AG04450 (cell line): ENCODE data around the gene BBS9. TPM values are rescaled to one million over a fixed set of nuclear protein-coding genes. Genes with fewer than 3 reads are reported as not detected.
A peak's percentile ranks its signal among the peaks of the same experiment; 100 is the strongest.
"Not testable (repeated sequence)": the region's sequence is repeated elsewhere in the genome, so short reads cannot be mapped to it uniquely, and the experiment has no call there.

Experiments used
- CTCF ChIA-PET: fragments of 300-600, 350-600 bp; formaldehyde crosslinking; extraction: SDS; loops from one replicate; lab custom pipeline; 2022; ENCODE audit warnings: antibody characterized with exemption, inconsistent platforms; lab: Charles Lee
- POLR2A ChIA-PET: fragments of 350-600 bp; formaldehyde crosslinking; extraction: SDS; loops from one replicate; lab custom pipeline; 2021; ENCODE audit warnings: antibody characterized with exemption, inconsistent platforms; lab: Yijun Ruan, JAX
- DNase-seq: peaks from one replicate; pipeline ENCODE4 v3.0.0-alpha.2; 2011; ENCODE audit warnings: low read depth, low spot score
- H3K27ac ChIP-seq: one replicate; pipeline ENCODE4 v1.5.1; 2012; ENCODE audit warnings: low read depth, low read length, control low read depth
- H3K27me3 ChIP-seq: one replicate; pipeline ENCODE4 v1.6.0; 2012; ENCODE audit warnings: low read length; ENCODE audit not compliant: control insufficient read depth, insufficient read depth
- H3K4me3 ChIP-seq: 2 replicates; pipeline ENCODE4 v1.5.1; 2011; ENCODE audit warnings: mild to moderate bottlenecking, low read depth, low read length, control low read depth
- H3K9me3 ChIP-seq: 2 replicates; pipeline ENCODE4 v1.5.1; 2012; ENCODE audit warnings: low read length; ENCODE audit not compliant: control insufficient read depth, insufficient read depth
- polyA plus RNA-seq: library from polyadenylated mRNA; depleted of rRNA; stranded (reverse); fragments of >200 nt; gene quantifications from 2 replicates; pipeline ENCODE4 v1.2.3, GENCODE V29; 2011
- TF ChIP-seq, protein P1 (sequence below): IDR thresholded peaks from 2 replicates; pipeline ENCODE4 v1.5.1; 2011; ENCODE audit warnings: low read depth, low read length, control low read depth, inconsistent platforms

The BBS9 gene
- polyA plus RNA-seq, 1 experiment: 15.6 TPM

DNA sequence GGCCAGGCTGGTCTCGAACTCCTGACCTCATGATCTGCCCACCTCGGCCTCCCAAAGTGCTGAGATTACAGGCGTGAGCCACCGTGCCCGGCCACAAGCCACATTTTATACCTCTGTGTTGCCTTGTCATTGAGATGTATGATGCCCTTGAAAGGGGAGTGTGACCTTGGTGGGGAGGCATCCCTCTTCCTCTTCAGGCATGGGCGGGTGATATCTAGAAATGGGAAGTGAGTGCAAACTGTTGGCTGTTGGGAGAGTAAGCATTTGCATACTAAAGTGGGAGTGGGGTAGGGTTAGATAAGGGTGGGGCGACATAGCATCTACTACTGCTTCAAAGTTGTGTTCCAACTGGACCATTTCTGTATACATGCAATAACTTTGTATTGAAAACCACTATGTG, 40.2 kb upstream of the BBS9 start:
- H3K27me3 ChIP-seq: no peaks in the 10 kb centered on the region
- H3K4me3 ChIP-seq: no peak overlapping the region
- CTCF ChIA-PET: interaction anchor here (1.6 kb wide), 1 partner anchor 243 kb away, joined by 4 read pairs; no protein-coding TSS in a partner anchor
- H3K27ac ChIP-seq: no peak overlapping the region
- peaks cover 2% of the 10 kb centered on the region; the same call in 1 of the 2 replicates for H3K9me3 ChIP-seq
- no peak for DNase-seq
- TF ChIP-seq, protein P1, sequence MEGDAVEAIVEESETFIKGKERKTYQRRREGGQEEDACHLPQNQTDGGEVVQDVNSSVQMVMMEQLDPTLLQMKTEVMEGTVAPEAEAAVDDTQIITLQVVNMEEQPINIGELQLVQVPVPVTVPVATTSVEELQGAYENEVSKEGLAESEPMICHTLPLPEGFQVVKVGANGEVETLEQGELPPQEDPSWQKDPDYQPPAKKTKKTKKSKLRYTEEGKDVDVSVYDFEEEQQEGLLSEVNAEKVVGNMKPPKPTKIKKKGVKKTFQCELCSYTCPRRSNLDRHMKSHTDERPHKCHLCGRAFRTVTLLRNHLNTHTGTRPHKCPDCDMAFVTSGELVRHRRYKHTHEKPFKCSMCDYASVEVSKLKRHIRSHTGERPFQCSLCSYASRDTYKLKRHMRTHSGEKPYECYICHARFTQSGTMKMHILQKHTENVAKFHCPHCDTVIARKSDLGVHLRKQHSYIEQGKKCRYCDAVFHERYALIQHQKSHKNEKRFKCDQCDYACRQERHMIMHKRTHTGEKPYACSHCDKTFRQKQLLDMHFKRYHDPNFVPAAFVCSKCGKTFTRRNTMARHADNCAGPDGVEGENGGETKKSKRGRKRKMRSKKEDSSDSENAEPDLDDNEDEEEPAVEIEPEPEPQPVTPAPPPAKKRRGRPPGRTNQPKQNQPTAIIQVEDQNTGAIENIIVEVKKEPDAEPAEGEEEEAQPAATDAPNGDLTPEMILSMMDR: no peak
- POLR2A ChIA-PET: no interaction called here

DNA sequence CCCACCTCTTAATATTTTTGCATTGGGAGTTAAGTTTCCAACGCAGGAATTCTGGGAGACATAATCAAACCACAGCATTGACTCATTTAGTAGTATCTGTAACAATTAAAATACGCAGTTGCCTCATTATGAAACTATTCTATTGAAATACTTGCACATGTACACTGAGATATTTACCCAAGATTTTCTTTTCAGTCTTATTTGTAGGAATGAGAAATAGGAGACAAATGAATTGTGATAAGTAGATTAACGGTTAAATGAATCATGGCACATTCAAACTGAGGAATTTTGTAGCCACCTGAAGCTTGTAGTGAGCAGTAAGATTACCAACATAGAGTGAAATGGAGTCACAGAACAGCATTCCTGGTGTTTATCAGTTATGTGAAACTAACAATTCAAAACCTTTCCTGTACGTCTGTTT, 38.2 kb upstream of the BBS9 start:
- no peaks in the 10 kb centered on the region for H3K27me3 ChIP-seq
- CTCF ChIA-PET: interaction anchor here (2.2 kb wide), 1 partner anchor 17 kb away, joined by 9 read pairs; no protein-coding TSS in a partner anchor
- TF ChIP-seq, protein P1: no peak
- POLR2A ChIA-PET: interaction anchor here (0.6 kb wide), 1 partner anchor 37 kb away, joined by 3 read pairs; no protein-coding TSS in a partner anchor
- H3K9me3 ChIP-seq: peaks cover 1% of the 10 kb centered on the region; the same call in 1 of the 2 replicates
- no peak for DNase-seq
- H3K4me3 ChIP-seq: no peak overlapping the region
- H3K27ac ChIP-seq: no peak overlapping the region

DNA sequence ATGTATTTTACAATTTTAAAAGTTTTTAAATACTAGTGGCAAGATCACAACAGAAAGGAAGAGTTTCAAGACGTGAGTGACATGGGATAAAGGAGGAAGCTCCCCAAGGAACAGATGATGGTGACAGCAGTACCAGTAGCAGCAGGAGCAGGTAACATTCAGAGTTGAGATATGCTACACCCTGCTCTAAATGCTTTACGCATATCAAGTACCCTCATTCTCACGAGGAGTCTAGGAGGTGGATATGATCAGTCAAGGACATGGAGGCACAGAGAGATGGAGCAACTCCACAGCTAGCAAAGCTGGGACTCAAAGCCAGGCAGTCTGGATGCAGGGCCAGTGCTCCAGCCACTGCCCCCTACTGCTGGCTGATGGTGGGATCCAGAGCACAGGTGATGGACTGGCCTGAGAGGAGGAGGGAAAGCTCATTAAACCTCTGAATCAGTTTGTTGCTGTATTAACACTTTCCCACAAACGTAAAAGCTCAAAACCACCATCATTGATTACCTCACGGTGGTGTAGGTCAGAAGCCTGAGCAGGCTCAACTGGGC, 37.6 kb upstream of the BBS9 start:
- TF ChIP-seq, protein P1: no peak
- ChIA-PET POLR2A (interaction anchor here (0.6 kb wide), 1 partner anchor 38 kb away, joined by 3 read pairs; no protein-coding TSS in a partner anchor), CTCF (interaction anchor here (1.0 to 2.2 kb wide), 2 partner anchors 17 to 245 kb away, joined by 3 to 9 read pairs; no protein-coding TSS in a partner anchor)
- H3K9me3 ChIP-seq: no peaks in the 10 kb centered on the region
- no peak for DNase-seq
- no peak overlapping the region for H3K4me3 ChIP-seq
- peak overlapping the region; percentile 35 for H3K27ac ChIP-seq
- H3K27me3 ChIP-seq: no peaks in the 10 kb centered on the region

DNA sequence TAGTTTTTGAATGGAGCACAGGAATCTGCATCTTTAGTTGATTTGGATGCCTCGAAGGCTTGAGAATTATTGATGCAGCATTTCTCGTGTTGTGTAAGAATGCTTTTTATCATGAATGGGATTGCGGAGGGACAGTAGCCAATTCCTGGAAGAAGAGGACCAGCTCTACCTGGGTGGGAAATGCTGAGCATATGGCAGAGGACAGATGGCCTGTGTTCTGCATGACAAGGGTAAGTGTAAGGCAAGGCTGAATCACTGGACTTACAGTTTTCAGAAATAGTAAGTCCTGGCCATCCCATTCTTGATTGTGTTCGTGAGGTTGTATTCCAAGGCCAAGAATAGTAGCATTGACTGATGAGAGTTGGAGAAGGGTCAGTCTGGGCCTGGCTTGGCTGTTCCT, 36.1 kb upstream of the BBS9 start:
- Histone ChIP-seq H3K4me3 (no peak overlapping the region), H3K27ac (no peak overlapping the region), H3K9me3 (no peaks in the 10 kb centered on the region), H3K27me3 (no peaks in the 10 kb centered on the region)
- ChIA-PET CTCF (interaction anchor here (2.2 kb wide), 1 partner anchor 15 kb away, joined by 9 read pairs; no protein-coding TSS in a partner anchor), POLR2A (no interaction called here)
- no peak for DNase-seq
- TF ChIP-seq, protein P1: no peak

DNA sequence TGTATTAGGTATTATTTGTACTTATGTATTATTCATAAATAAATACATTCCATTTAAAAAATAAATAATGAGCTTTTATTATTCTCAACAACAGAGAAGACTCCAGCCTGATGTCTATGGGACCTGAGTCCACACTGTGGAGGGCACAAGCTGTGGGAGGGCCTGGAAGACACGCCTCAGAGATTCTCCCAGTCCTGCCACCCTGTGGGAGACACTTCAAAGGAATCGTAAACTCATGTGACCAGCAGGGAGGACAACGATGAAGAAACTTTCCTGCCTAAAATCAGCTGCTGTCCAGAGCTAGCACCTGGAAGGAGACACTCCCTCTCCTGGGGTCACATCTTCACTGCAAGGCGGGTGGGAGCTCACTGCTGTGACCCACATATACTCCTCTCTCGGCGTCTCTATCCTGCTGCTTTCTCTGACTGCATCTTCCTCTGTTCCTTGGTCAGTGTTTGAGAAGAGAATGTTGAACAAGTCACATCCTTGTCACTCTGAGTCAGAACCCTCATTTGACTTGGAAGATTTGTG, 34.6 kb upstream of the BBS9 start:
- H3K27me3 ChIP-seq, H3K9me3 ChIP-seq, H3K4me3 ChIP-seq, DNase-seq, POLR2A ChIA-PET, H3K27ac ChIP-seq: not testable (repeated sequence)
- CTCF ChIA-PET: interaction anchor here (0.6 to 1.5 kb wide), 3 partner anchors 13 to 292 kb away, joined by 3 to 5 read pairs (median 3); no protein-coding TSS in a partner anchor
